HepG2 (cell line): Measurements from ENCODE around the gene PCBP4. TPM values are rescaled to one million over a fixed set of nuclear protein-coding genes. Genes with fewer than 3 reads are reported as not detected.

Experiments used
- DNMT3B ChIP-seq: conservative IDR thresholded peaks from 2 replicates; pipeline ENCODE4 v1.6.1; 2016; ENCODE audit warnings: missing biosample characterization, control low read depth
- HOXA3 ChIP-seq: sonication (generic); formaldehyde crosslinking; IDR thresholded peaks from 2 replicates; pipeline ENCODE4 v1.5.0; 2020; ENCODE audit warnings: missing genetic modification reagents
- HOXA5 ChIP-seq: sonication (generic); formaldehyde crosslinking; IDR thresholded peaks from 2 replicates; pipeline ENCODE4 v1.4.0; 2020; ENCODE audit warnings: missing genetic modification reagents
- IKZF1 ChIP-seq: fragments of 450-650 bp; IDR thresholded peaks from 2 replicates; pipeline ENCODE4 v1.7.1; 2016
- NFYC ChIP-seq: IDR thresholded peaks from 2 replicates; pipeline ENCODE4 v1.6.1; 2016; ENCODE audit warnings: missing genetic modification reagents, missing compliant biosample characterization
- PLRG1 ChIP-seq: fragments of 450-650 bp; conservative IDR thresholded peaks from 2 replicates; pipeline ENCODE4 v1.6.1; 2016
- TOE1 ChIP-seq: sonication (generic); formaldehyde crosslinking; IDR thresholded peaks from 2 replicates; pipeline ENCODE4 v1.4.0; 2020; ENCODE audit warnings: mild to moderate bottlenecking, missing genetic modification reagents
- ZFP36L2 ChIP-seq: sonication (generic); formaldehyde crosslinking; IDR thresholded peaks from 2 replicates; pipeline ENCODE4 v1.4.0; 2020; ENCODE audit warnings: missing genetic modification reagents
- ZNF253 ChIP-seq: sonication (generic); formaldehyde crosslinking; IDR thresholded peaks from 2 replicates; pipeline ENCODE4 v1.8.0; 2022; ENCODE audit warnings: mild to moderate bottlenecking, missing genetic modification reagents, borderline replicate concordance
- ZNF317 ChIP-seq: sonication (generic); formaldehyde crosslinking; IDR thresholded peaks from 2 replicates; pipeline ENCODE4 v1.5.0; 2020; ENCODE audit warnings: mild to moderate bottlenecking, missing genetic modification reagents
- ZNF33A ChIP-seq: sonication (generic); formaldehyde crosslinking; IDR thresholded peaks from 2 replicates; pipeline ENCODE4 v1.5.1; 2020; ENCODE audit warnings: missing genetic modification reagents, mild to moderate bottlenecking, moderate library complexity, borderline replicate concordance
- ZNF607 ChIP-seq: sonication (generic); formaldehyde crosslinking; IDR thresholded peaks from 2 replicates; pipeline ENCODE4 v1.5.1; 2020; ENCODE audit warnings: missing genetic modification reagents, mild to moderate bottlenecking, borderline replicate concordance
- ZNF772 ChIP-seq: sonication (generic); formaldehyde crosslinking; IDR thresholded peaks from 2 replicates; pipeline ENCODE4 v1.5.0; 2020; ENCODE audit warnings: mild to moderate bottlenecking, missing genetic modification reagents
- polyA plus RNA-seq, 8 experiments: library from polyadenylated mRNA; depleted of rRNA in 3 of 8; stranded (reverse) in 7 of 8; unstranded in 1 of 8; fragments of >200 nt; fragmentation: Illumina TruSeq in 4 of 8; extraction: Trizol in 4 of 8; gene quantifications; 2 replicates each; pipeline versions ENCODE4 v1.2.1 to v1.2.3, GENCODE V29; 2011 to 2016; ENCODE audit warnings: low read depth in 4 of 8, missing spikeins in 1 of 8, mixed read lengths in 1 of 8; ENCODE audit not compliant: insufficient read depth in 1 of 8
- total RNA-seq, 5 experiments: library from RNA; depleted of rRNA; stranded (reverse); fragments of >200 nt; fragmentation: Illumina TruSeq; extraction: Trizol; gene quantifications; 2 replicates each; pipeline ENCODE4 v1.2.3, GENCODE V29; 2016; ENCODE audit warnings: low read depth in 1 of 5
- TF ChIP-seq, protein P1 (sequence below): sonication (generic); formaldehyde crosslinking; IDR thresholded peaks from 2 replicates; pipeline ENCODE4 v1.5.1; 2020; ENCODE audit warnings: missing genetic modification reagents, mild to moderate bottlenecking, borderline replicate concordance
- TF ChIP-seq, protein P2 (sequence below): sonication (generic); formaldehyde crosslinking; IDR thresholded peaks from 2 replicates; pipeline ENCODE4 v1.5.1; 2020; ENCODE audit warnings: mild to moderate bottlenecking, missing genetic modification reagents, moderate library complexity
- TF ChIP-seq, protein P3 (sequence below): IDR thresholded peaks from 2 replicates; pipeline ENCODE4 v1.6.1; 2016; ENCODE audit warnings: low read depth
- TF ChIP-seq, protein P4 (sequence below): sonication (generic); formaldehyde crosslinking; IDR thresholded peaks from 2 replicates; pipeline ENCODE4 v1.4.0; 2020; ENCODE audit warnings: missing genetic modification reagents
- TF ChIP-seq, protein P5 (sequence below): IDR thresholded peaks from 2 replicates; pipeline ENCODE4 v1.6.1; 2016; ENCODE audit warnings: missing biosample characterization, missing genetic modification reagents, low read depth
- TF ChIP-seq, protein P6 (sequence below): sonication (generic); formaldehyde crosslinking; IDR thresholded peaks from 2 replicates; pipeline ENCODE4 v1.5.0; 2020; ENCODE audit warnings: missing genetic modification reagents

Gene PCBP4
- total and polyA plus RNA-seq, 2 of the 13 experiments (the other 11 are each of a cell fraction or from before 2014, with no cell fraction given) = 36.8 to 51.3 TPM

DNA sequence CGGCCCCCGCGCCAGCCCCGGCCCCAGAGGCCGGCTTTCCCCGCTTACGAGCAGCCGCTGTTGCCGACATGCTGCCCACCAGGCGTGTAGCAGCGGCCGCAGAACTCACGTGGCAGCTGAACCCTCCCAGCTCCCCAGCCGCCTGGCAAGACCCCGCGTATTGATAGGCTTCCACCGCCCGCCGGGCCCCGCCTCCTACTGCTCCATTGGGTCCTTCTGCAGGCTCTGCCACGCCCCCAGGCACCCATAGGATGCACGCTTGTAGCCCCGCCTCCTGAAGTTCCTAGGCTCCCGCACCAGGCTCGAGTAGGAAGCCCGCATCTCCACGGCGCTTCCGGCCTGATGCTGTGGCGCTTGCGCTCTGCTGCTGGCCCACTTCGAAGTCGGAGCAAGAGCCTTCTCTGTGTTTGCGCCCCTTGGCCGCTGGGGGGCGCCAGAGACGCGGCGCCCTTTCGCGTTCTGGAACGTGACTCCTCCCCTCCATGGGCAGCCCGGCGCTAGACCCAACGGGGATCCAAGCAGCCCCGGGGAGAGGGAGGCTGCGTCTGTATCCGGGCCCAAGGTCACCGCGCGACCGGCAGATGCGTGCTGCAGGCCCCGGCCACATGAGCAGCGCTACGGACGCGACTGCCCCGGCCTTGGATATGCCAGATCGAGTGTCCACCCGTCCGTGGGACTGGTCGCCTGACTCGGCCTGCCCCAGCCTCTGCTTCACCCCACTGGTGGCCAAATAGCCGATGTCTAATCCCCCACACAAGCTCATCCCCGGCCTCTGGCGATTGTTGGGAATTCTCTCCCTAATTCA lies 25.3 kb downstream of the PCBP4 start, which contains the start of the genes PARP3 and RRP9 (continued):
- TF ChIP-seq, protein P1, sequence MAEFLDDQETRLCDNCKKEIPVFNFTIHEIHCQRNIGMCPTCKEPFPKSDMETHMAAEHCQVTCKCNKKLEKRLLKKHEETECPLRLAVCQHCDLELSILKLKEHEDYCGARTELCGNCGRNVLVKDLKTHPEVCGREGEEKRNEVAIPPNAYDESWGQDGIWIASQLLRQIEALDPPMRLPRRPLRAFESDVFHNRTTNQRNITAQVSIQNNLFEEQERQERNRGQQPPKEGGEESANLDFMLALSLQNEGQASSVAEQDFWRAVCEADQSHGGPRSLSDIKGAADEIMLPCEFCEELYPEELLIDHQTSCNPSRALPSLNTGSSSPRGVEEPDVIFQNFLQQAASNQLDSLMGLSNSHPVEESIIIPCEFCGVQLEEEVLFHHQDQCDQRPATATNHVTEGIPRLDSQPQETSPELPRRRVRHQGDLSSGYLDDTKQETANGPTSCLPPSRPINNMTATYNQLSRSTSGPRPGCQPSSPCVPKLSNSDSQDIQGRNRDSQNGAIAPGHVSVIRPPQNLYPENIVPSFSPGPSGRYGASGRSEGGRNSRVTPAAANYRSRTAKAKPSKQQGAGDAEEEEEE (CRISPR knock-in tag) = no peak
- TF ChIP-seq, protein P2, sequence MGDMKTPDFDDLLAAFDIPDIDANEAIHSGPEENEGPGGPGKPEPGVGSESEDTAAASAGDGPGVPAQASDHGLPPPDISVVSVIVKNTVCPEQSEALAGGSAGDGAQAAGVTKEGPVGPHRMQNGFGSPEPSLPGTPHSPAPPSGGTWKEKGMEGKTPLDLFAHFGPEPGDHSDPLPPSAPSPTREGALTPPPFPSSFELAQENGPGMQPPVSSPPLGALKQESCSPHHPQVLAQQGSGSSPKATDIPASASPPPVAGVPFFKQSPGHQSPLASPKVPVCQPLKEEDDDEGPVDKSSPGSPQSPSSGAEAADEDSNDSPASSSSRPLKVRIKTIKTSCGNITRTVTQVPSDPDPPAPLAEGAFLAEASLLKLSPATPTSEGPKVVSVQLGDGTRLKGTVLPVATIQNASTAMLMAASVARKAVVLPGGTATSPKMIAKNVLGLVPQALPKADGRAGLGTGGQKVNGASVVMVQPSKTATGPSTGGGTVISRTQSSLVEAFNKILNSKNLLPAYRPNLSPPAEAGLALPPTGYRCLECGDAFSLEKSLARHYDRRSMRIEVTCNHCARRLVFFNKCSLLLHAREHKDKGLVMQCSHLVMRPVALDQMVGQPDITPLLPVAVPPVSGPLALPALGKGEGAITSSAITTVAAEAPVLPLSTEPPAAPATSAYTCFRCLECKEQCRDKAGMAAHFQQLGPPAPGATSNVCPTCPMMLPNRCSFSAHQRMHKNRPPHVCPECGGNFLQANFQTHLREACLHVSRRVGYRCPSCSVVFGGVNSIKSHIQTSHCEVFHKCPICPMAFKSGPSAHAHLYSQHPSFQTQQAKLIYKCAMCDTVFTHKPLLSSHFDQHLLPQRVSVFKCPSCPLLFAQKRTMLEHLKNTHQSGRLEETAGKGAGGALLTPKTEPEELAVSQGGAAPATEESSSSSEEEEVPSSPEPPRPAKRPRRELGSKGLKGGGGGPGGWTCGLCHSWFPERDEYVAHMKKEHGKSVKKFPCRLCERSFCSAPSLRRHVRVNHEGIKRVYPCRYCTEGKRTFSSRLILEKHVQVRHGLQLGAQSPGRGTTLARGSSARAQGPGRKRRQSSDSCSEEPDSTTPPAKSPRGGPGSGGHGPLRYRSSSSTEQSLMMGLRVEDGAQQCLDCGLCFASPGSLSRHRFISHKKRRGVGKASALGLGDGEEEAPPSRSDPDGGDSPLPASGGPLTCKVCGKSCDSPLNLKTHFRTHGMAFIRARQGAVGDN (CRISPR knock-in tag) = peak; percentile 97
- TF ChIP-seq HOXA5 (CRISPR knock-in tag) (peak; percentile 34; the same call in 1 of the 2 replicates), ZNF33A (no peak), DNMT3B (CRISPR knock-in tag) (no peak), ZNF317 (peak; percentile 81), ZFP36L2 (CRISPR knock-in tag) (no peak), ZNF253 (CRISPR knock-in tag) (0 out of 2 replicates have a peak, but pooled peaks have one; percentile 36), NFYC (CRISPR knock-in tag) (peak; percentile 95), ZNF607 (CRISPR knock-in tag) (no peak; the same call in 1 of the 2 replicates), TOE1 (no peak), PLRG1 (no peak), HOXA3 (CRISPR knock-in tag) (peak; percentile 81; the same call in 1 of the 2 replicates), ZNF772 (peak; percentile 95), IKZF1 (no peak)
- TF ChIP-seq, protein P3, sequence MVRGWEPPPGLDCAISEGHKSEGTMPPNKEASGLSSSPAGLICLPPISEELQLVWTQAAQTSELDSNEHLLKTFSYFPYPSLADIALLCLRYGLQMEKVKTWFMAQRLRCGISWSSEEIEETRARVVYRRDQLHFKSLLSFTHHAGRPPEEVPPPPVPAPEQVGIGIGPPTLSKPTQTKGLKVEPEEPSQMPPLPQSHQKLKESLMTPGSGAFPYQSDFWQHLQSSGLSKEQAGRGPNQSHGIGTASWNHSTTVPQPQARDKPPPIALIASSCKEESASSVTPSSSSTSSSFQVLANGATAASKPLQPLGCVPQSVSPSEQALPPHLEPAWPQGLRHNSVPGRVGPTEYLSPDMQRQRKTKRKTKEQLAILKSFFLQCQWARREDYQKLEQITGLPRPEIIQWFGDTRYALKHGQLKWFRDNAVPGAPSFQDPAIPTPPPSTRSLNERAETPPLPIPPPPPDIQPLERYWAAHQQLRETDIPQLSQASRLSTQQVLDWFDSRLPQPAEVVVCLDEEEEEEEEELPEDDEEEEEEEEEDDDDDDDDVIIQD (CRISPR knock-in tag) = 0 out of 2 replicates have a peak, but pooled peaks have one; percentile 49
- TF ChIP-seq, protein P4, sequence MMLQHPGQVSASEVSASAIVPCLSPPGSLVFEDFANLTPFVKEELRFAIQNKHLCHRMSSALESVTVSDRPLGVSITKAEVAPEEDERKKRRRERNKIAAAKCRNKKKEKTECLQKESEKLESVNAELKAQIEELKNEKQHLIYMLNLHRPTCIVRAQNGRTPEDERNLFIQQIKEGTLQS (CRISPR knock-in tag) = peak; percentile 23; the same call in 1 of the 2 replicates
- TF ChIP-seq, protein P5, sequence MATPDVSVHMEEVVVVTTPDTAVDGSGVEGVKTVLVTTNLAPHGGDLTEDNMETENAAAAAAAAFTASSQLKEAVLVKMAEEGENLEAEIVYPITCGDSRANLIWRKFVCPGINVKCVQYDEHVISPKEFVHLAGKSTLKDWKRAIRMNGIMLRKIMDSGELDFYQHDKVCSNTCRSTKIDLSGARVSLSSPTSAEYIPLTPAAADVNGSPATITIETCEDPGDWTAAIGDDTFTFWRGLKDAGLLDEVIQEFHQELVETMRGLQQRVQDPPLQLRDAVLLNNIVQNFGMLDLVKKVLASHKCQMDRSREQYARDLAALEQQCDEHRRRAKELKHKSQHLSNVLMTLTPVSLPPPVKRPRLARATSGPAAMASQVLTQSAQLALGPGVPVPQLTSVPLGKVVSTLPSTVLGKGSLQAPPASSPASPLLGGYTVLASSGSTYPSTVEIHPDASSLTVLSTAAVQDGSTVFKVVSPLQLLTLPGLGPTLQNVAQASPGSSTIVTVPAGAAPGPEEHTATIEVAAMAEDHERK (CRISPR knock-in tag) = no peak
- TF ChIP-seq, protein P6, sequence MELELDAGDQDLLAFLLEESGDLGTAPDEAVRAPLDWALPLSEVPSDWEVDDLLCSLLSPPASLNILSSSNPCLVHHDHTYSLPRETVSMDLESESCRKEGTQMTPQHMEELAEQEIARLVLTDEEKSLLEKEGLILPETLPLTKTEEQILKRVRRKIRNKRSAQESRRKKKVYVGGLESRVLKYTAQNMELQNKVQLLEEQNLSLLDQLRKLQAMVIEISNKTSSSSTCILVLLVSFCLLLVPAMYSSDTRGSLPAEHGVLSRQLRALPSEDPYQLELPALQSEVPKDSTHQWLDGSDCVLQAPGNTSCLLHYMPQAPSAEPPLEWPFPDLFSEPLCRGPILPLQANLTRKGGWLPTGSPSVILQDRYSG (CRISPR knock-in tag) = no peak
